ENCODE measurements around the gene SDK1. TPM values are rescaled to one million over a fixed set of nuclear protein-coding genes. Genes with fewer than 3 reads are reported as not detected.

Gene SDK1
- total and polyA plus RNA-seq, 2 of the 8 experiments (the other 6 are each of a cell fraction or from before 2014, with no cell fraction given), result 3.3 to 7.2 TPM

- TF ChIP-seq RXRA (IDR thresholded peaks at IDR 0.05; ENCODE audit: insufficient read depth, low read depth, low read length) (no peak), CBX8 (IDR thresholded peaks at IDR 0.05; ENCODE audit: borderline replicate concordance, low read depth, low read length) (no peak), FOSL1 (IDR thresholded peaks at IDR 0.05; ENCODE audit: insufficient read depth, low read depth, low read length) (no peak), CHD7 (IDR thresholded peaks at IDR 0.05; ENCODE audit: insufficient replicate concordance, low read length) (no peak), CTBP2 (IDR thresholded peaks at IDR 0.05; ENCODE audit: borderline replicate concordance, insufficient read depth, insufficient read length, low read length) (no peak), TAF7 (optimal IDR thresholded peaks at IDR 0.05; ENCODE audit: borderline replicate concordance, low read depth, low read length) (no peak), YY1 (IDR thresholded peaks at IDR 0.05; ENCODE audit: low read depth, low read length) (no peak)
These were observed 676.3 kb downstream of the SDK1 start (continued) for GRCh38 chr7:3977391-3977790.
